BJ (cell line): ENCODE measurements around the gene ERC1. TPM values are rescaled to one million over a fixed set of nuclear protein-coding genes. Genes with fewer than 3 reads are reported as not detected.

Source experiments
- CTCF ChIA-PET: fragments of 350-600 bp; formaldehyde crosslinking; extraction: SDS; loops from one replicate; lab custom pipeline; 2021; ENCODE audit warnings: antibody characterized with exemption, inconsistent platforms; lab: Yijun Ruan, JAX
- POLR2A ChIA-PET: fragments of 300-600 bp; sonication (Branson Sonifier 250); formaldehyde crosslinking; extraction: SDS; loops from one replicate; lab custom pipeline; 2021; ENCODE audit warnings: antibody characterized with exemption; lab: Charles Lee
- DNase-seq: peaks from one replicate; pipeline ENCODE4 v3.0.0-alpha.2; 2011; ENCODE audit warnings: low read depth
- H3K27me3 ChIP-seq: 2 replicates; pipeline ENCODE4 v1.6.0; 2011; ENCODE audit warnings: low read length; ENCODE audit not compliant: control insufficient read depth, insufficient read depth
- H3K36me3 ChIP-seq: 2 replicates; pipeline ENCODE4 v1.5.1; 2011; ENCODE audit warnings: low read length; ENCODE audit not compliant: control insufficient read depth, insufficient read depth
- H3K4me3 ChIP-seq: 2 replicates; pipeline ENCODE4 v1.5.1; 2011; ENCODE audit warnings: low read depth, mild to moderate bottlenecking, control low read depth, low read length
- CTCF ChIP-seq: IDR thresholded peaks from 2 replicates; pipeline ENCODE4 v1.5.1; 2011; ENCODE audit warnings: low read depth, mild to moderate bottlenecking, control low read depth, inconsistent platforms, low read length, moderate library complexity; ENCODE audit not compliant: insufficient read depth
- polyA plus RNA-seq: library from polyadenylated mRNA; depleted of rRNA; stranded (reverse); fragments of >200 nt; gene quantifications from 2 replicates; pipeline ENCODE4 v1.2.3, GENCODE V29; 2011

ERC1 gene
- polyA plus RNA-seq, 1 experiment, result 14.5 TPM

- Histone ChIP-seq H3K4me3 (no peak overlapping the region), H3K36me3 (no peaks in the 10 kb centered on the region), H3K27me3 (no peaks in the 10 kb centered on the region)
- ChIA-PET CTCF (no interaction called here), POLR2A (no interaction called here)
- peak; percentile 69 for DNase-seq
- TF ChIP-seq CTCF, result no peak
Measured at GRCh38 chr12:1346126-1346525, 355.1 kb downstream of the ERC1 start.

GRCh38 chr12:1347294-1347693 is 356.3 kb downstream of the ERC1 start:
- H3K27me3 ChIP-seq, result no peaks in the 10 kb centered on the region
- POLR2A ChIA-PET, result no interaction called here
- H3K36me3 ChIP-seq, result no peaks in the 10 kb centered on the region
- no peak for TF ChIP-seq CTCF
- no peak overlapping the region for H3K4me3 ChIP-seq
- CTCF ChIA-PET, result no interaction called here
- no peak for DNase-seq

- Histone ChIP-seq H3K4me3 (no peak overlapping the region), H3K27me3 (no peaks in the 10 kb centered on the region), H3K36me3 (no peaks in the 10 kb centered on the region)
- TF ChIP-seq CTCF, result no peak
- ChIA-PET POLR2A (interaction anchor here (0.6 kb wide), 1 partner anchor 131 kb away, joined by 3 read pairs; no protein-coding TSS in a partner anchor), CTCF (interaction anchor here (1.1 kb wide), 1 partner anchor 12 kb away, joined by 4 read pairs; no protein-coding TSS in a partner anchor)
- DNase-seq, result no peak
Measured at GRCh38 chr12:1348606-1349005, 357.6 kb downstream of the ERC1 start.

- no peaks in the 10 kb centered on the region for H3K27me3 ChIP-seq
- CTCF ChIA-PET, result interaction anchor here (0.5 to 1.0 kb wide), 3 partner anchors 233 to 898 kb away, joined by 3 read pairs; no protein-coding TSS in a partner anchor
- no peak overlapping the region for H3K4me3 ChIP-seq
- peak; percentile 86 for DNase-seq
- POLR2A ChIA-PET, result no interaction called here
- TF ChIP-seq CTCF, result no peak
- no peaks in the 10 kb centered on the region for H3K36me3 ChIP-seq
Measured at GRCh38 chr12:1350055-1350933, 359.3 kb downstream of the ERC1 start.

GRCh38 chr12:1350934-1351240 is 359.9 kb downstream of the ERC1 start:
- Histone ChIP-seq H3K36me3 (no peaks in the 10 kb centered on the region), H3K4me3 (no peak overlapping the region), H3K27me3 (no peaks in the 10 kb centered on the region)
- TF ChIP-seq CTCF, result no peak
- POLR2A ChIA-PET, result no interaction called here
- CTCF ChIA-PET, result no interaction called here
- DNase-seq, result no peak
